Nephron (organoid): ENCODE data around the gene HIVEP2.
A peak's percentile ranks its signal among the peaks of the same experiment; 100 is the strongest.

Experiments used
- H3K27ac Mint-ChIP-seq, 3 experiments: 2 replicates each; pipeline ENCODE4 v1.8.0; 2020; ENCODE audit warnings: mixed read lengths in 3 of 3, mild to moderate bottlenecking in 2 of 3, moderate library complexity in 1 of 3
- H3K27me3 Mint-ChIP-seq: 2 replicates; pipeline ENCODE4 v1.8.0; 2021; ENCODE audit warnings: low read depth, mild to moderate bottlenecking, moderate library complexity, mixed read lengths
- H3K36me3 Mint-ChIP-seq: 2 replicates; pipeline ENCODE4 v1.8.0; 2020; ENCODE audit warnings: low read depth, mixed read lengths
- H3K4me1 Mint-ChIP-seq: 2 replicates; pipeline ENCODE4 v1.8.0; 2020; ENCODE audit warnings: mixed read lengths
- H3K4me3 Mint-ChIP-seq, 3 experiments: 2 replicates each; pipeline ENCODE4 v1.8.0; 2020; ENCODE audit warnings: mild to moderate bottlenecking in 3 of 3, mixed read lengths in 3 of 3, moderate library complexity in 2 of 3
- H3K9me3 Mint-ChIP-seq: 2 replicates; pipeline ENCODE4 v1.8.0; 2020; ENCODE audit warnings: mixed read lengths
- TF ChIP-seq, protein P1 (sequence below), 3 experiments: fragments of 200-600 bp; sonication (generic); IDR thresholded peaks; one replicate each; pipeline ENCODE4 v1.5.0; 2021; ENCODE audit warnings: antibody characterized with exemption in 3 of 3; ENCODE audit not compliant: unreplicated experiment in 3 of 3

HIVEP2 gene

DNA sequence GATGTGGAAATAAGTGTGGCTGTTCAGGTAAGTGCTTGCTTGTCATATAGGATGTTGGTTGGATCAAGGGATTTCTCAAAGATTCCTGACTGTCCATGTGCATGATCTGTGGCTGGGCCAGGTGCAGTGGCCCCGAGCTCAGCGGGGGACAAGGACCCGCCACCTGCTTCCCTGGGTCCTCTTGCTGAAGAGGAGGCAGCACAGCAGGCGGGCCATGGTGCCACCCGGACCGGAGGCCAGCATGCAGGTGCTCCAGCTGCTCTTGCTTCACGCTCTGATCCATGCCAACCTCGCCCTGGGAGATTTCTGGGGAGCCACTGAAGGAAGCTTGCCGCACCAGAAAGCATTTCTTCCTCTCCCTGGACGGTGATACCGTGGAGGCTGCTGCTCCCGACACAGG is 173.8 kb downstream of the HIVEP2 start:
- TF ChIP-seq, protein P1, sequence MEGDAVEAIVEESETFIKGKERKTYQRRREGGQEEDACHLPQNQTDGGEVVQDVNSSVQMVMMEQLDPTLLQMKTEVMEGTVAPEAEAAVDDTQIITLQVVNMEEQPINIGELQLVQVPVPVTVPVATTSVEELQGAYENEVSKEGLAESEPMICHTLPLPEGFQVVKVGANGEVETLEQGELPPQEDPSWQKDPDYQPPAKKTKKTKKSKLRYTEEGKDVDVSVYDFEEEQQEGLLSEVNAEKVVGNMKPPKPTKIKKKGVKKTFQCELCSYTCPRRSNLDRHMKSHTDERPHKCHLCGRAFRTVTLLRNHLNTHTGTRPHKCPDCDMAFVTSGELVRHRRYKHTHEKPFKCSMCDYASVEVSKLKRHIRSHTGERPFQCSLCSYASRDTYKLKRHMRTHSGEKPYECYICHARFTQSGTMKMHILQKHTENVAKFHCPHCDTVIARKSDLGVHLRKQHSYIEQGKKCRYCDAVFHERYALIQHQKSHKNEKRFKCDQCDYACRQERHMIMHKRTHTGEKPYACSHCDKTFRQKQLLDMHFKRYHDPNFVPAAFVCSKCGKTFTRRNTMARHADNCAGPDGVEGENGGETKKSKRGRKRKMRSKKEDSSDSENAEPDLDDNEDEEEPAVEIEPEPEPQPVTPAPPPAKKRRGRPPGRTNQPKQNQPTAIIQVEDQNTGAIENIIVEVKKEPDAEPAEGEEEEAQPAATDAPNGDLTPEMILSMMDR (IDR thresholded peaks at IDR 0.05; ENCODE audit: unreplicated experiment in 3 of 3) = no peak
- Mint-ChIP-seq H3K36me3 (peaks cover 39% of the 10 kb centered on the region), H3K9me3 (no peaks in the 10 kb centered on the region), H3K4me1 (peaks cover 13% of the 10 kb centered on the region), H3K27ac (no peak overlapping the region), H3K4me3 (no peak overlapping the region), H3K27me3 (no peaks in the 10 kb centered on the region)

DNA sequence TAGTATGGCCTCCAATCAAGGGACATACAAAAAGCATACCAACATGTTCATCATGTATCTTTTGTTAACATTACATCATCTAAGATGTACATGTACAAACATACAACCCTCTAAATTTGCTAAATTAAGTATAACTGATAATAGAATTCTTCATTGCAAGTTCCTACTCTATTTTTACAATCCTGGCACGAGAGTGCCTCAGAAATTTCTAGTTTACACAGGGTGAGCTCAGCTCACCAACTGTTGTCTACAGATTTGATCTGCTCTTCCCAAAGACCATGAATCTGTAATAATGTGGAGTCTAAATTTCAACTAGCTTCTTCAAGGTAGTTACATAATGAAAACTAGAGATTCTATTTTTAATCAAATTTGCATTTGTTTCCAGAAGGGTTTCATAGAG is 179.7 kb downstream of the HIVEP2 start:
- H3K9me3 Mint-ChIP-seq = no peaks in the 10 kb centered on the region
- no peaks in the 10 kb centered on the region for H3K27me3 Mint-ChIP-seq
- TF ChIP-seq, protein P1 (IDR thresholded peaks at IDR 0.05; ENCODE audit: unreplicated experiment in 3 of 3) = no peak

DNA sequence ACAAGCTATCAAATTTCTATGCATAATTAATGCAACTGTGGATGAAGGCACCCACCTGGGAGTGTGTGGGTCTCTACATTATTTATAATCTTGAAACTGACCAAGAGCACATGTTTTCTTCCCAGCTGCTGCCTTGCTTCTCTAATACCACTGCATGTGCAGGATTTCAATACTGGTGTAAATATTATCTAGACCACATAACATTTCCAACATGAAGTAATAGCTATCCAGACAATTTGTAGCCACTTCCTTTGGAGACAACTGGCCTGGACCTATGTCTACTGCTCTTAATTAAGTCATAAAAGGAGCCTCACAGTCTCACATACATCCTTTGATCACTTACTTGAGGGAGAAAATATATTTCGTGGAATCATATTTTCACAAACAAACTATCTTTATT is 180.7 kb downstream of the HIVEP2 start:
- TF ChIP-seq, protein P1 (IDR thresholded peaks at IDR 0.05; ENCODE audit: unreplicated experiment in 3 of 3) = no peak
- peaks cover 18% of the 10 kb centered on the region for H3K36me3 Mint-ChIP-seq
- no peaks in the 10 kb centered on the region for H3K9me3 Mint-ChIP-seq
- H3K4me1 Mint-ChIP-seq = peaks cover 33% of the 10 kb centered on the region
- no peaks in the 10 kb centered on the region for H3K27me3 Mint-ChIP-seq
- H3K27ac Mint-ChIP-seq = peak overlapping the region in 2 of 3 experiments; percentile 77 to 80
- H3K4me3 Mint-ChIP-seq = no peak overlapping the region

More for the DNA sequence above, 179.7 kb downstream of the HIVEP2 start:
- peaks cover 13% of the 10 kb centered on the region for H3K36me3 Mint-ChIP-seq
- no peak overlapping the region for H3K4me3 Mint-ChIP-seq
- peak overlapping the region in 2 of 3 experiments; percentile 77 to 80 for H3K27ac Mint-ChIP-seq
- peaks cover 35% of the 10 kb centered on the region for H3K4me1 Mint-ChIP-seq

DNA sequence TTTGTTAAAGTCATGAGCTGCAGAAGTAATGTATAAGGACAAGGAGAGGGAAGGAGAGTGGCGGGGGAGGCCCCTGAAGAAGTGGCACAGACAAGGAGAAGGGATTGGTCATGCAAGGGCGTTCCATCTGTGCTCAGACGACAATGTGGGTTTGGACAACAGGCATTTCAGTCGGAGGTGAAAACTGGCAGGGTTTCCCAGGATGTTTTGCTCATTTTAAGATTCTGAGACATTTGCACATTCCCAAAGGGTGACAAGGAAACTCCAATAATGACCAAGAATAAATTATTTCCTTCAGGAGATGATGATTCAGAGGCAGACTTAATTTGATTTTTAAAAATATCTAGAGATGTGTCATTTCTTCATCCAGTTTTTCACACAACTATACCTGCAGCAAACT is 181.8 kb downstream of the HIVEP2 start:
- Mint-ChIP-seq H3K4me1 (peaks cover 26% of the 10 kb centered on the region), H3K27me3 (no peaks in the 10 kb centered on the region), H3K4me3 (no peak overlapping the region), H3K9me3 (no peaks in the 10 kb centered on the region), H3K36me3 (peaks cover 16% of the 10 kb centered on the region), H3K27ac (peak overlapping the region in 2 of 3 experiments; percentile 13 to 38)
- TF ChIP-seq, protein P1 (IDR thresholded peaks at IDR 0.05; ENCODE audit: unreplicated experiment in 3 of 3) = no peak

DNA sequence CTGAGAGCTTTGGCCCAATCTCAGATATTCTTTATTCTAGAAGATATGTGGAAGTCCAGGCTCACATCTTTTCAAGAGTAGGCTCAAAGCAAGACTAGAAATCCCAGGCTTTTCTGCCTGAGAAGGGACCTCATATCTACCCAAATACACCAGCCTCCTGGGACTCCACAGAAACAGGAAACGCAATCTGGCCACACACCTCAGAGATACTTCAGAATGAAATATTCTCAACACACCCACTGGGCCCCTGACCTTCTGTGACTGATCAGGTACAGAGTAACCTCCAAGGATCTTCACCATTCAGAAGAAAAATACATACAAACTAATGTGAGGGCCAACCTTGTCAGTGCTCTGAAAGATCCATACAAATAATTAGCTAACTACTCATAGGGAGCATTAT is 183.2 kb downstream of the HIVEP2 start:
- Mint-ChIP-seq H3K4me1 (peaks cover 25% of the 10 kb centered on the region), H3K36me3 (peaks cover 16% of the 10 kb centered on the region), H3K4me3 (no peak overlapping the region), H3K9me3 (no peaks in the 10 kb centered on the region), H3K27ac (no peak overlapping the region), H3K27me3 (no peaks in the 10 kb centered on the region)
- TF ChIP-seq, protein P1 (IDR thresholded peaks at IDR 0.05; ENCODE audit: unreplicated experiment in 3 of 3) = no peak

DNA sequence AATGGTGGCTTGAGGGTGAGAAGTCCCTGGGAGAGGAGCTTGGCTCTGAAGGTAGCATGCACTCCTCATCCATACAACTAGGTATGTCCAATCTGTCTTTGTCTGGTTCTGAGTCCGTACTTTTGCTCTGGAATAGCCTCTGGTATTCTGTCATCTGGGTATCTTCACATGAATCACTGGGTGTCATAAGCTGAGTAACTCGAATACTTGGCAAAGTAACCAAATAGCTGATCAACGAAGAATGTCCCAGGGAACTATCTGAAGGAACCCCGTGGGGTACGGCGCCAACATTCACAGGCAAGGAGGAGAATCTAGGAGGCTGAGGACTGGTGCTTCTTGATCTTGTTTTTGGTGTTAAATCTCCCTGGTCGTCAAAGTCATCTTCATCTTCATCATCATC is 184.8 kb downstream of the HIVEP2 start:
- Mint-ChIP-seq H3K27me3 (no peaks in the 10 kb centered on the region), H3K4me1 (peaks cover 16% of the 10 kb centered on the region), H3K4me3 (no peak overlapping the region), H3K27ac (no peak overlapping the region), H3K9me3 (no peaks in the 10 kb centered on the region), H3K36me3 (peaks cover 16% of the 10 kb centered on the region)
- TF ChIP-seq, protein P1 (IDR thresholded peaks at IDR 0.05; ENCODE audit: unreplicated experiment in 3 of 3) = no peak
